Anterior cingulate cortex (tissue), 58 donors: Measurements from ENCODE around the gene MRPS5.
"Not testable (repeated sequence)": the region's sequence is repeated elsewhere in the genome, so short reads cannot be mapped to it uniquely, and the experiment has no call there.

Experiments
- DNase-seq, 58 donors: peaks; one replicate each; lab custom pipeline; 2025; lab: John Stamatoyannopoulos, UW

MRPS5 gene

DNA sequence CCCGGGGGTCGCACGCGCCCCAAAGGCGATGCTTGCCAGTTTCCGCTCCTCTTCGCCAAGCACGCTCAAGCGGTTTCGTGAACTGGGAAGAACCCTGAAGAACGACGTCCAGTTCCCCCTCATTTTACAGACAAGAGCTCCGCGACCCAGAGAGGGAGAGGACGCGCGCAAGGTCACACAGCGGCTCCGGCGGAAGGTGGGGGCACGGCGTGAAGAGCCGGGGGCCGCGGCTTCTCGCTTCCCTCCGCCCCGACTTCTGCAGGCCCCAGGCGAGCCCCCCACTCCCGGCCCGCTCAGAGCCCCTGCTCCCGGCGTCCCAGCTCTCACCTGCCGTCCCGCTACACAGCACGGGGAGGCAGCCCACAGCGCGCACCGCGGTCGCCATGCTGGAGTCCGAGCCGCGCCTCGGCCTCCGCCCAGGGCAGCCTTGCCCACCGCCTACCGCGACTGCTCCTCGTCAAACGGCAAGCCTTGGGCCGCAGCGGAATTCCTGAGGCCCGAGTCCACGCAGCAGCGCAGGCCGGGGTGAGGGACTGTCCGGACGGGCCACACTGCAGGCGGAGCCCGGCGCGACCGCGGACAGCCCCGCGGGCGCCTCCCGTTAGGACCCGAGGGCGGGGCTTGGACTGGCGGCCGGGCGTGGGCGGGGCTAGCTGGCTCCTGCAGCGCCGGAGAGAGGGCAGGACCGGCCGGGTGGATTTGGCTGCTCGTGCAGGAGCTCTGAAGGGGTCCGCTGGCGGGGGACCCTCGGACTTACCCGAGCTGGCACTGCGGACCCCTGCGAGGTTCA, at the start of gene MRPS5:
Gene MRPS5, minus strand, starts transcription at position 402 of the 790 bp plus-strand sequence. Its CDS starts 17 bp downstream, at position 385.
- DNase-seq = peak; percentile 29 to 89 (median 76)

DNA sequence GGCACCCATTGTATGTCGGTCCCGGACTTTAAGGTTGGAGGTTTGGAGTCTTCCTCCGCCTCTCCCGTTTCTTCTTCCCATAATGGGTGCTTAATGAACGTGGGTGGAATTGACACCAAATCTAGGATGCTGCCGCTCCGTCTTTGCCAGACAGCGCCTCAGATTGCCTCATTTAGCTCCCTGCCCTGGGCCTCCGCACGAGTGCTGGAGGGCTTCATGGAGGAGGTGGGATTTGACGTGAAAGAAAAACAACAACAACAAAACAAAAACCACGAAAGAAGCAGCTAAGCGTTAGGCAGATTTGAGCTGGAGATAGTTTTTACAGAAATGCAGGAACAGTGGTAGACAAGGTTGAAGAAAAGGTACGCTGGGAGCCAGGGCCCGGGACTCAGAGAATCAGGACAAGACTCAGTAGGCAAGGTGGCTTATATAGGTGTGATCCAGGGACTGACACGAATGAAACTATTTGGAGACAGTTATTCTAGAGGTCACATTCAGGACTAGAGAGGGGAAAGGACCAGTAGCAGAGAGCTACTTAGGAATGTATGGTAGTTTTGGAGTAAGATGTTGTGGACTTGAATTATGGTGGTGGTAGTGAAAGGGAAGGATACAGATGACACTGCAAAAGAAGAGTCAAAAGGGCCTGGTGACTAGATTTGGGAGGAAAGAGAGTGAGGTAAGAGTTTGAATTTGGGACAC, 44.6 kb upstream of the MRPS5 start:
- no peak for DNase-seq

DNA sequence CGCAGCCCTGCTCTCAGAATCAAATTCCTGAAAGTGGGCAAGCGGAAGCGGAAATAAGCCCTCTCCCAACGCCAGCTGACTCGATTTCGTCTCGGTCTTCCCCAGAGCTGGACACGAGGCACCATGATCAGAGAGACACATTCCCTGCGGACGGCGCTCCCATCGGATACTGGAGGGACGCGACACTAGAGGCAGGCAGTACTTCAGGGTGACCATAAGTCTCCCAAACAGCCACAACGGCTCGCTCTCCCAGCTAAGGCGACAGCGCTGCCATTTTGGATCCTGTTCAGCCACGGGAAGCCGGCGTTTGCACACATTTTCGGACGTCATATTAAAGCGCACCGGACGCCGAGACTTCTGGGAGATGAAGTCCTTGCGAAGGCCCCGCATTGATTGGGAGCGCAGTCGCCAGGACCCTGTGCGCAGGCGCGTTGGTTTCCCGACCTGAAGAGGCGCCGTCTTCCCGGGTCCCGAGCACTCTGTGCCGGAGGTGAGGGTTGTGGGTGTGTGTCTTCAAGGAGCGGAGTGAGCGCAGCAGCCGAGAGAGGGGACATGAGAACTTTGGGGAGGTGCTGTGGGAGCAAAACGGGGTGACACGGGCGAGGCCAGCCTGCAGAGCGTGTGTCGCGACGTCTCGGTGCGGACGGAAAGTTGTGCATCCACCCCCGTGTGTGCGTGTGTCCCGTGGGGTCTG, 43.9 kb upstream of the MRPS5 start, which contains the start of gene ZNF2:
Gene ZNF2, plus strand, starts transcription at position 439 of the 694 bp plus-strand sequence. CDS start 10,418 bp downstream, outside the sequence.
- peak; percentile 61 to 99 (median 96) for DNase-seq

DNA sequence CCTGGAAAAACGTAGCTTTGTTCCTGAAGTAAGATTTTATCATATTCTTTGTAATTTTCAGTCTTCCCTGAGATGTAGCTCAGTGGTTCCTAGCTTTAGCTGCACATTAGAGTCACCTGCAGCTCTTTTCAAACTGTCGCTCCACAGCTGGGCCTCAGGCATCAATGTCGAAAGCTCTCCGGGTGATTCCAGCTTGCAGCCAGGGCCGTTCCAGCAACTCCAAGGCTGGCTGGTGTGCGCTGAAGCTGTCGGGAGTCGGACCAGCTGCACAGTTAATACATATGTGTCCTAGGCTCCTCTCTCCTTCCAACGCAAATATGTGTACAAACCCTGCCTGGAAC, 43.4 kb upstream of the MRPS5 start:
- no peak for DNase-seq

DNA sequence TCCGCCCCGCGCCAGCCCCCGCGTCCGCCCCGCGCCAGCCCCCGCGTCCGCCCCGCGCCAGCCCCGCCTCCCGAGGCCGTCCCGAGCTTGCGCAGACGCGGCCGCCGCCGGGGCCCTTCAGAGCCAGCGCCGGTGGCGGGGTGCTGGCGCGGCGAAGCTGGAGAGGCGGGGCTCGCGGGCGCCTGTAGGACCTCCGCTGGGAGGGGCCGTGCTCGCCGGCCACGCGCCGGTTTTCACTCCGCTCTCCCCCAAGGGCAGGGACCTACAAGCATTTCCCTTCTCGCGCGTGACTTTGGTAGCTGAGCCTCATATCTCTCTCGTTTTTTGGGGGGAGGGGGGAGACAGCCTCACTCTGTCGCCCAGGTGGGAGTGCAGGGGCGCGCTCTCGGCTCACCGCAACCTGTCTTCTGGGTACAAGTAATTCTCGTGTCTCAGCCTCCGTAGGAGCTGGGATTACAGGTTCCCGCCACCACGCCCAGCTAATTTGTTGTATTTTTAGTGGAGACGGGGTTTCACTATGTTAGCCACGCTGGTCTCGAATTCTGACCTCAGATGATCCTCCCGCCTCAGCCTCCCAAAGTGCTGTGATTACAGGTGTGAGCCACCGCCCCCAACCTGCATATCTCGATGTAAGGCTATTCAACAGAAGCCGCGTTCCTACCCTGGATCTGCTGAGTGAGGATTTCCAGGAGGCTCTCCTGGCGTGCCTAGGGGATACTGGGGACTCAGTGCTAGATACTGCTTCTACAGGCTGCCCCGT, 38.3 kb upstream of the MRPS5 start, which contains the start of gene ZNF514:
Gene ZNF514, minus strand, starts transcription at position 159 of the 760 bp plus-strand sequence. CDS start 6,595 bp downstream, outside the sequence.
- peak in 53 of 58 donors; percentile 14 to 87 (median 64) for DNase-seq

DNA sequence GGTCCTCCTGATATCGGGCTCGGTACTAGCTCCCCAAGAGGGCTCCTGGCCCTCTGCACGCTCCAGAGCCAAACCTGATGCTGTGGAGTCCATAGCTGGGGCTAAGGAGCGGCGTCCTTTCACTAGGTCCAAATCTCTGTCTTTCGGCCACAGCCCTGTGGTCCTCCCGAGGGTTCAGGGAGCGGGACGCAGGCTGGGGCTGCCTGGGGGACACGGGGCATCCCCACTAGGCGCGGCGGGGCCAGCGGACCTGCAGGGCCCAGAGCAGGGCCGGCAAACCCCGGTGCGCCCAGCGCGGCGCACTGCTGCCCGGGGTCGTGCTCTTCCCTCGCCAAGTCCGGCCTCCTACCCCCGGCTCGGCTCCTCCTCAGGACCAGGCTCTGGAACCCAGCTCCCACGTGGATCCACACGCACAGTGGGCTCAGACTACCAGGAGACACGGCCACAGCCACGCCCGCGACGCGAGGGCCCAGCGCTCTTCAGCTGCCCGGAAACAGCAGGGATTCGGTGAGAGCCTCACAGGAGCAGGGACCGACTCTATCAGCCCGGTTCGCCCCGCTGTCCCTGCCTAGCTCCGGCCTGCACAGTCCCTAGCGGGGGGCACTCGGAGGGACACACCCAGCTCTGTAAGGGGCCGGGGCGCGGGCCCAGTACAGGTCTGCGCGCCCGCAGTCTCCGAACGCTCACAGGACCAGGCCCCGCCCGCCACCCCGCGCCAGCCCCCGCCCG, 37.4 kb upstream of the MRPS5 start:
- DNase-seq = peak in 48 of 58 donors; percentile 5 to 77 (median 42)

DNA sequence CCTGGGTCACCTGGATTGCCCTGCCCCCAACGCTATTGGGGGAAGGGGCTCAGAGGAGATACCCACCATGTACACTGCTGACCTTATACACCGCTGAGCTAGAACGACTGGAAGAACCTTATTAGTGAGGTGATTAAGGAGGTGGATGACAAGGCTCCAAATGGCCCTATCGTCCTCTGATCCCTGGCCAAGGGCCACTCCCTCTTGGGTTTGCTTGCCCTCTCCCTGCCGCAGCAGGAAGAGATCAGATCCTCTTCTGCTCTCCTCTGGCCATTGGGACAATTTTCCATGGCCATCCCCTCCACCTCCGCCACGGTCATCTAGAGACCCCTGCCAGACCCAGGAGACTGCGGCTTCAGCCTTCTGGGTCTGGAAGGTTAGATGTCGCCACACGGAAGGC, 36.8 kb upstream of the MRPS5 start:
- DNase-seq = no peak

DNA sequence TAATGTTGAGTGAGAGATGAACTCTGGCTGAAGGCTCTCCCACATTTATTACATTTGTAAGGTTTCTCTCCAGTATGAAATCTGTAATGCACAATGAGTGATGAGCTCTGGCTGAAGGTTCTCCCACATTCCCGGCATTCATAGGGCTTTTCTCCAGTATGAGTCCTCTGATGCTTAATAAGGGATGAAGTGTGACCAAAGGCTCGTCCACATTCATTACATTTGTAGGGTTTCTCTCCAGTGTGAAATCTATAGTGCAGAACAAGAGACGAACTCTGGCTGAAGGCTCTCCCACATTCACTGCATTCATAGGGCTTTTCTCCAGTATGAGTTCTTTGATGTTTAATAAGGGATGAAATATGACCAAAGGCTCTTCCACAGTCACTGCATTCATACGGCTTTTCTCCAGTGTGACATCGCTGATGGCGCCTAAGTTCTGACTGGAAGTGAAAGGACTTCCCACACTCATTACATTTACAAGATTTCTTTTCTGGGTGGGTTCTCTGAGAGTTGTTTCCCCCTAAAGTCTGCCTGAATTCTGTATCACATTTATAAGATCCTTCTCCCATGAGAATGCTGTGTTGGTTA, 27.9 kb upstream of the MRPS5 start:
- DNase-seq = no peak

DNA sequence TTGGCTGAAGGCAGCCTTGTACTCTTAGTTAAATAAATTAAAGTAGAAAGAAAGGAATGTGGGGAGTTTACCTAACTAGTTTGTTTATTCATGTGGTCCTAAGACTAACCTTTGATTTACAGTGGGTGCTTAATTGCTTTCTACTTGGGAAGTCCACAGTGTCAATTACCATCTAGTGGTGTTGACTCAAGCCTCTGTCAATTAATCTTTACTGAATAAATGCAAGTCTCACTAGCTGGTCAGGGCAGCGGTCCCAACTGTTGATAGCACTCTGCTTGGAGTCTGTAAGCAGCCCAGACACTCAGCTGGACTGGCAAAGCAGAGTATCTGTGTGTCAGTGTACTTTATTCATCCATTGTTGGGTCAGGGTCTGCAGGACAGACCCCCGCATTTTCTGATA, 22.2 kb upstream of the MRPS5 start:
- no peak for DNase-seq

DNA sequence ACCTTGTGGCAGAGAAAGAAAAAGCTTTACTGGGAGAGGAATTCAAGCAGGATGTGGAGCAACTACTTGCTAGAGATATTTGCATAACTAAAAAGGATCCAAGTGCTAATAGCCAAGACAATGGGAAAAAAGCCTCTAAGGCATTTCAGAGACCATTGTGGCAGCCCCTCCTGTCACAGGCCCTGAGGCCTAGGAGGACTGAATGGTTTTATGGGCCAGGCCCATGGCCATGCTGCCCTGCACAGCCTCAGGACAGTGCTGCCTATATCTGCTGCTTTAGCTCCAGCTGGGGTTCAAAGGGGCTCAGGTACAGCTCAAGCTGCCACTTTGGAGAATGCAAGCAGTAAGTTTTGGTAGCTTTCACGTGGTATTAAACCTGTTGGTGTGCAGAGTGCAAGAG, 17.1 kb upstream of the MRPS5 start:
- no peak for DNase-seq

DNA sequence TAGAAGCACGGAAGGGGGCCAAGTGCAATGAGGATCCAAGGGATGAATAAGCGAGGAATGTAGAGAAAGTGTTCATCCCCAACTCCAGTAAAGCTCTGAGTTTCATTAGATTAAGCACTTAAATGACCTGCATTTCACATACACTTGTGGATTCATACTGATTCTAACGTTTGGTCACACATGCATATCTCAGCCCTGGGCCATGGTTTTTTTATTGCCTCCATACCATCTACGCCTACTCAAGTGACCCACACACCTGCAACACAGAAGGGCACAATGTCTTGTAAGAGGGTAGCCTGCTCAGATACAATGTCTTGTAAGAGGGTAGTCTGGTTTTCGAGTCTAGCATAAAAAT, 566 bp upstream of the MRPS5 start:
- DNase-seq = no peak

DNA sequence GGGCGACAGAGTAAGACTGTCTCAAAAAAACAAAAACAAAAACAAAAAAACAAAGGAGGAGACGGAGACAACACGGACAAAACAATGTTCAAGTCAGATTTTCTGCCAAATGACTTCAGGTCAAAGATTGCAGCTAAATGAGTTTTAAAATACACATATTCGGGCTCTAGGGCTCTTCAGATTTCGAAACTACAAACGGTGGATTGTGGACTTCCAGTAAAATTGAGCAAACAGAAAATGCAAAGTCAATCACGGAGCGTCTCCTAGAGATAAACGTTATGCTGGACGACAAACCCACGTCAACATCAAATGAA, 558 bp downstream of the MRPS5 start:
- no peak for DNase-seq

DNA sequence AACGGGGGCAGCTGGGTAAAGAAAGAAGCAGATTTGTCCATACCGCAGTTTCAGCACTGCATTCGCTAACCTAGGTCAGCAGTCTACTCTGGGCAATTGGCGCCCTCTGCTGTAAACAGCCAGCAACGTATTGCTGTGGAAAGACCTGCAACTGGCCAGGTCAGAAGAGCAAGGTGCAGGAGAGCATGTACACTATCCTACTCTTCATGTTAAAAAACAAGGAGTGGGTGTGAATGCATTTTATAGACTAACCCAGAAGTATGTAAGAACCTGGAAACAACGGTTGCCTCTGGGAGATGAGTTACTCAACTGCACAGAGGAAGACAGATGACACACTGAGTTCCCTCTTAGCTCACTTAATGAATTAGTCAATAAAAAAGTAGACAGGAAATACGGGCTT, 6.2 kb downstream of the MRPS5 start:
- peak in 44 of 58 donors; percentile 2 to 75 (median 36) for DNase-seq

DNA sequence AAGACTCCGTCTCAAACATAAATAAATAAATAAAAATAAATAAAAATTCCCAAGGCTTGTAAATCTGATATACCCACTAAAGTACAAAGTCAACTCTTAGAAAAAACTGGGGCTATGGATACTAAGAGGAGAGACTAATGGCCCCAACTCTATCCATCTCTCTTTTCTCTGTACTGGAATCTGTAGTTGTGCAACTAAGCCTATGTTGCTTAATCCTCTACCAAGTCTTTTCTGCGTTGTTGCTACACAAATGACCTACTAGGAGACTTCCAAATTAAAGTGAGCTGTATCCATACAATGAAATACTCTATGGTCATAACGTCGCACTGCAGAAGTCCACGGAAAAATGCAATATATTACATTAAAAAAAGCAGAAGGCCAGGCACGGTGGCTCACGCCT, 8.1 kb downstream of the MRPS5 start:
- DNase-seq = no peak

DNA sequence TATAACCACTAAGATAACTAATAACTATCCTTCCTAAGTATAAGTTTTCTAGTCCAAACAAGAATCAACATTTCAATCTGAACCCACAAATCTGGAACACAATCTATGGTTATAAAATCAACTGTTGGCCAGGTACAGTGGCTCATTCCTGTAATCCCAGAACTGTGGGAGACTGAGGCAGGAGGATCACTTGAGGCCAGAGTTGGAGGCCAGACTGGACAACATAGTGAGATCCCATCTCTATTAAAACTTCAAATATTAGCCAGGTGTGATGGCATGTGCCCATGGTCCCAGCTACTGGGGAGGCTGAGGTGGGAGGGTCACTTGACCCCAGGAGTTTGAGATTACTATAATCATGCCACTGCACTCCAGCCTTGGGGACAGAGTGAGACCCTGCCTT, 11.2 kb downstream of the MRPS5 start:
- no peak for DNase-seq

DNA sequence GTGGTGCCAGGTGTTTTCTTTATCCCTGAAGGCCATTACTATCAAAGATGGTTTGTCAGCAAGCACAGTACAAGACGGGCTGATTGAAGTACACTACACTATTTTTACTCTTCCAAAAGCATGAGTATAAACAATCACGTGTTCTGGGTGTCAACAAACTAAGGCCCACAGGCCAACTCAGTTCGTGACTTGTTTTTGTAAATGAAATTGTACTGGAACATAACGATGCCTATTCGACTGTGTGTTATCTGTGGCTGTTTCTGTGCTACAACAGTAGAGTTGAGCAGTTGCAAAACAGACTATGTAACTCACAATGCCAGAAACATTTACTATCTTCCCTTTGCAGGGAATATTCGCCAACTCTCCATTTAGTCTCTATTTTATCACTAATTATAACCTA, 12.3 kb downstream of the MRPS5 start:
- no peak for DNase-seq

DNA sequence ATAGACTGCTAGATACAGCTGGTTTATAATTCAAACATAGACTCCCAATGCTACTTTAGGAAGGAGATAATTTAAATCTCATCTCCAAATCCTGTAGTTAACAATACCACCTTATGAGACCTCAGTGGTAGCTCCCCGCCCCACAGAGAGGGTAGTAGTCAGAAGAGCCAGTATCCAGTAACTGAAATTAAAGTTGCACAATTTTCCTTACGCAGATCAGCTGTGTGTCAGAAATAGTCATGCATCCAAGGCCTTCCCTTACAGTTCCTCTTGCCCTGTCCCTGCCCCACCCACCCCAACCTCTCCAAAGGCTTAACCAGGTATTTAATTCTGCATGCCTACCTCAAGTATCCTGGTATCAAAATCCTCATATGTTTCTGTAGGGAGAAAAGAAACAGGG, 15.5 kb downstream of the MRPS5 start:
- DNase-seq = no peak

DNA sequence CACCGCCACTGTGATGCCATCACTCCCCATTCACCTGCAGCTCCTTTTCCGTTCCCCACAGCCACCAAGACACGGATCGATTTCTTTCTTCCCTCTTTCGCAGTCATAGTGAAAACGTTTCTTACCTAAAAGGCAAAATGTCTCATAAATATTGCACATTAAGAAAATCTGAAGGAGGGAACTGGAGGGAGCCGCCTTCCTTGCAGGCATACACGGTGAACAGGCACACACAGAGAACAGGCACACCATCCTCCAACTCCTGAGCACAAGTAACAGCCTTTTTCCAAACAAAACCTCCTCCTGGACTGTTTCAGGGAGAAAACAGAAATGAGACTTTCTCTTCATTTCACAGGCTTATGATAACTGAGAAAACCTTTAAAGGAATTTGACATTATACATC, 17.0 kb downstream of the MRPS5 start:
- peak in 1 of 58 donors; percentile 8 for DNase-seq

DNA sequence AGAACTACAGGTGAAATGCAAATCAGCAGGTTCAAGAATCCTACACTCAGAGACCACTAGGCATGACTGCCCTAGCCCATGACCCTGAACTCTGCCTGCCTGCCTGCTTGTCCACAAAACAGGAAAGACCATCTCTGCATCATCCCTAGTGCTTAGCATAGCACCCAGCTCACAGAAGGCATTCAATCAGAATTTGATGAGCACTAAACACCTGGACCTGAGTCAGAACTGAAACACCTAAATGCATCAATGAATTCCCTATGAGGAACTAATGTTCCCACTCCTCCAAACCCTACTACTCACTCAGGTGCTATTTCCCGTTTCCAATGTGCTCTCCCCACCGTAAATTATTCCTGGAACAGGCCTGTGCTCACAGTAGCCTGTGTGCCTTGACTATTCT, 21.7 kb downstream of the MRPS5 start:
- DNase-seq = no peak

DNA sequence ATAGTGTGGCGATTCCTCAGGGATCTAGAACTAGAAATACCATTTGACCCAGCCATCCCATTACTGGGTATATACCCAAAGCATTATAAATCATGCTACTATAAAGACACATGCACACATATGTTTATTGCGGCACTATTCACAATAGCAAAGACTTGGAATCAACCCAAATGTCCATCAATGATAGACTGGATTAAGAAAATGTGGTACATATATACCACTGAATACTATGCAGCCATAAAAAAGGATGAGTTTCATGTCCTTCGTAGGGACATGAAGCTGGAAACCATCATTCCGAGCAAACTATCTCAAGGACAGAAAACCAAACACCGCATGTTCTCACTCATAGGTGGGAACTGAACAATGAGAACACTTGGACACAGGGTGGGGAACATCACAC, 23.3 kb downstream of the MRPS5 start:
- DNase-seq = not testable (repeated sequence)
